Measurements from ENCODE around the gene SIRT1.
"Not testable (repeated sequence)": the region's sequence is repeated elsewhere in the genome, so short reads cannot be mapped to it uniquely, and the experiment has no call there.

SIRT1 gene

DNA sequence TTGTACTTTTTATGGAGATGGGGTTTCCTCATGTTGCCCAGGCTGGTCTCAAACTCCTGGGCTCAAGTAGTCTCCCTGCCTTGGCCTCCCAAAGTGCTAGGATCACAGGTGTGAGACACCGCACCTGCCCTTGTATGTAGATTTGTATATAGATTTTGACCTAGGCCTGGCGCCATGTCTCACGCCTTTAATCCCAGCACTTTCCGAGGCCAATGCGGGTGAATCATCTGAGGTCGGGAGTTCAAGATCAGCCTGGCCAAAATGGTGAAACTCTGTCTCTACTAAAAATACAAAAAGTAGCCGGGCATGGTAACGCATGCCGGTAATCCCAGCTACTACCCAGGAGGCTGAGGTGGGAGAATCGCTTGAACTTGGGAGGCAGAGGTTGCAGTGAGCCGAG is 7.0 kb upstream of the SIRT1 start:
- FAIRE-seq, result not testable (repeated sequence)

DNA sequence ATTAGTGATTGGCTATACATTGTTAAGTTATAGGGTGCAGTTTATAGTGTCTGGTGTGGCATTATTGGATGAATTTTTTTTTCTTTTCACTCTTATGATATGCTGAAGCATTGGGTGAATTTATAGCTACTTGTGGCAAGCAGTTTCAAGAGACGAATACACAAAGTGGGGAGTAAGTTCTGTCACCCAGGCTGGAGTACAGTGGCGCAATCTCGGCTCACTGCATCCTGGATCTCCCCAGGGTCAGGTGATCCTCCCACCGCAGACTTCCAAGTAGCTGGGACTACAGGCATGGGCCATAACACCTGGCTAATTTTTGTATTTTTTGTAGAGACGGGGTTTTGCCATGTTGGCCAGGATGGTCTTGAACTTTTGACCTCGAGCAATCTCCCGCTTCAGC is 6.3 kb upstream of the SIRT1 start:
- FAIRE-seq, result no peak

DNA sequence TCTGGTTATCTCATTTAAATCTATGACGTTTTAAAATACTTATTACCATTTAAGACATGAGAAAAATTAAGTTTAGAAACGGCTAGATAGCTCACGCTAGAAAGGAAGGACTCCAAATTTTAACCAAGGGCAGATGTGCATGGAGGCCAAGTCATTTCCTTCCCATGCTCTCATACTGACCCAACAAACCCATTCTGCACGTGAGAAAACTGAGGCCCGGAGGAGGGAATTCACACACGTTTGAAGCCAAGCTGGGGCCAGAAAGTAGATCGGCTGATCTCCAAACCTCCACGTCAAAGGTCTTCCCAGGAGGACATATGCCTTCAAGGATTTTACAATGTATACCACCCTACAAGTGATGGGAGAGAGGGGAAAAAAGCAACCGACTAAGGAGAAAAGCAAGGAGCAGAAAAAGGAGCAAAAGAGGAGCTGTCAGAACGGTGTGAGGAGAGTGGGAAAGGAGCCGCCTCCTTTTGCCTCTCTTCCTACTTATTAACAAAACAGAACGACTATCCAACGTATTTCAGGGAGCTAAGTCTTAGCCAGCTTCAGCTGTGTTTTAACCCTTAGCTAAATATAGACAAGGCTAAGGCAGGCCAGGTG is 645 bp upstream of the SIRT1 start:
- FAIRE-seq, result no peak

DNA sequence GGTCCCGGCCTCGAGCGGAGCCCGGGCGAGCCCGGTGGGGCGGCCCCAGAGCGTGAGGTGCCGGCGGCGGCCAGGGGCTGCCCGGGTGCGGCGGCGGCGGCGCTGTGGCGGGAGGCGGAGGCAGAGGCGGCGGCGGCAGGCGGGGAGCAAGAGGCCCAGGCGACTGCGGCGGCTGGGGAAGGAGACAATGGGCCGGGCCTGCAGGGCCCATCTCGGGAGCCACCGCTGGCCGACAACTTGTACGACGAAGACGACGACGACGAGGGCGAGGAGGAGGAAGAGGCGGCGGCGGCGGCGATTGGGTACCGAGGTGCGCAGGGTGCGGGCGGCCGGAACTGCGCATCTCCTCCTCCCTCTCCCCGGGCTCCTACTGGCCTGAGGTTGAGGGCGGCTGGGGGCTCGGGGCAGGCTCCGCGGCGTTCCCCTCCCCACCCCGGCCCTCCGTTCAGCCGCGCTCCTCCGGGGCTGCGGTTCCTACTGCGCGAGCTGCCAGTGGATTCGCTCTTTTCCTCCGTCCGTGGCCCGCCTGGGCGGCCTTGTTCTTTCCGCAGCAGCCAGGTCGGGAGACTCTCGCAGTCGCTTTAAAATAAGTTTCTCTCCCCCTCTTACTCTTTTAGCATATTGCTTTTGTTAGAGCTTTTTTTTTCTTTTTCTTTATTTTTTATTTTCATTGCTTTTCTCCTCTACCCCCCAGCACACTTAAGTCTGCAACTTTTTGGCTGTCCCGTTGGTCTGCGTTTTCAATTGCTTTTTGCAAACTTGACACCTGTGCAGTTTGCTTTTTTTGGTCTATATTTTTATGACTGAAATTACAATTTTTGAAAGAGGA is 600 bp downstream of the SIRT1 start:
- no peak for FAIRE-seq

DNA sequence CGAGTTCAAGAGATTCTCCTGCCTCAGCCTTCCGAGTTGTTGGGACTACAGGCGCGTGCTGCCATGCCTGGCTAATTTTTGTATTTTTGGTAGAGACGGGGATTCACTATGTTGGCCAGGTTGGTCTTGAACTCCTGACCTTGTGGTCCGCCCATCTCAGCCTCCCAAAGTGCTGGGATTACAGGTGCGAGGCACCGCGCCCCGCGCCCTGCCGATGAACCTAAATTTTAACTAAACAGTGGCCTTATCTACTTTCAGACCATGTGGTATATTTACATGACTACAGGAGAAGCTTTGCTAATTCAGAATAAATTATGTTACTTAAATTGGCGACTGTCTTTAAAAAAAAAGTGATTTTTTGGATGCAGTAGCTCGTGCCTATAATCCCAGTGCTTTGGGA is 9.2 kb downstream of the SIRT1 start:
- FAIRE-seq, result no peak

DNA sequence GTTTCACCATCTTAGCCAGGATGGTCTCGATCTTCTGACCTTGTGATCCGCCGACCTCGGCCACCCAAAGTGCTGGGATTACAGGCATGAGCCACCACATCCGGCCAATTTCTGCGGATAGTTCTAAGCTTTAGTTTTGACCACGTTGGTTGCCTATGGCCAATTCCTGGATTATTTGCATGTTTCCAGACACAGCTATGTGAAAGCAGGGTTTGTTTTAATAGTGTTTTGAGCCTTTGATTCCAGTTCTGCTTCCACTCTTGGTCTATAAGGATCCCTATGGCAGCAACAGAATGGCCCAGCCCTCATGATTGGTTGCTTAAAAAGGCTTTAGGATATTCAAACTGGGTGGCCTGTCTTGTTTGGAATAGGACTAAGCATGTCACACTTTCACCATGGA is 19.1 kb downstream of the SIRT1 start:
- no peak for FAIRE-seq

DNA sequence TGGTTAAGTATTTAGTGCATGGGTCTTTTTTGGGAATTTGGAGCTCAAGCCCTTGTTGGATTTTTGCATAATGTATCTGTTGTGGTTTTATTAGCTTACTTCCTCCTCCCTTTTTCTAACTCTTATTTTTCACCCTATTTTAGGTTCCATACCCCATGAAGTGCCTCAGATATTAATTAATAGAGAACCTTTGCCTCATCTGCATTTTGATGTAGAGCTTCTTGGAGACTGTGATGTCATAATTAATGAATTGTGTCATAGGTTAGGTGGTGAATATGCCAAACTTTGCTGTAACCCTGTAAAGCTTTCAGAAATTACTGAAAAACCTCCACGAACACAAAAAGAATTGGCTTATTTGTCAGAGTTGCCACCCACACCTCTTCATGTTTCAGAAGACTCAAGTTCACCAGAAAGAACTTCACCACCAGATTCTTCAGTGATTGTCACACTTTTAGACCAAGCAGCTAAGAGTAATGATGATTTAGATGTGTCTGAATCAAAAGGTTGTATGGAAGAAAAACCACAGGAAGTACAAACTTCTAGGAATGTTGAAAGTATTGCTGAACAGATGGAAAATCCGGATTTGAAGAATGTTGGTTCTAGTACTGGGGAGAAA is 28.0 kb downstream of the SIRT1 start:
- FAIRE-seq, result no peak

DNA sequence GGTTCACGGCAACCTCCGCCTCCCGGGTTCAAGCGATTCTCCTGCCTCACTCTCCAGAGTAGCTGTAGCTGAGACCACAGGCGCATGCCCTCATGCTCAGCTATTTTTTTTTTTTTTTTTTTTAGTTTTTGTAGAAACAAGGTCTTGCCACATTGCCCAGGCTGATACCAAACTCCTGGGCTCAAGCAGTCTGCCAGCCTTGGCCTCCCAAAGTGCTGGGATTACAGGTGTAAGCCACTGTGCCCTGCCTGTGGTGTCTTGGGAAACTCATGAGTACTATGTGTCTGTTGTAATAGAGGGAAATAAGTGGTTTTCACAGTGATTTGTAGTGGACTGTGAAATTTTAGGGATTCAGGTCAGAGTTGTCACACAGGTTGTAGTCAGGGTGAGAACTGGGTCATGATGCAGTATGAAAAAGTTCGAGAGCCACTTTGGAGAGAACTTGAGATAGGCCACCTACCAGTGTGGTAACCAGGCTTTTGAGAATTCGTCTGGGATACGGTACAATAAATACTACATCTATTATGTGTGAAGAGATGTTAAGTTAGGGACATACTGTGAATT is 30.4 kb downstream of the SIRT1 start:
- no peak for FAIRE-seq

DNA sequence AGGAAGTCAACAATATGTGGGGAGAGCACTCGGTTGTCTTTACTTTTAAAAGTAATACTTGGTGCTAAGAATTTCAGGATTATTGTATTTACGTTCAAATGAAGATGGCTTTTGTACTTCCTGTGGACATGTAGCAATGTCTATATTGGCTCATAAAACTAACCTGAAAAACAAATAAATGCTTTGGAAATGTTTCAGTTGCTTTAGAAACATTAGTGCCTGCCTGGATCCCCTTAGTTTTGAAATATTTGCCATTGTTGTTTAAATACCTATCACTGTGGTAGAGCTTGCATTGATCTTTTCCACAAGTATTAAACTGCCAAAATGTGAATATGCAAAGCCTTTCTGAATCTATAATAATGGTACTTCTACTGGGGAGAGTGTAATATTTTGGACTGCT is 32.7 kb downstream of the SIRT1 start:
- no peak for FAIRE-seq

DNA sequence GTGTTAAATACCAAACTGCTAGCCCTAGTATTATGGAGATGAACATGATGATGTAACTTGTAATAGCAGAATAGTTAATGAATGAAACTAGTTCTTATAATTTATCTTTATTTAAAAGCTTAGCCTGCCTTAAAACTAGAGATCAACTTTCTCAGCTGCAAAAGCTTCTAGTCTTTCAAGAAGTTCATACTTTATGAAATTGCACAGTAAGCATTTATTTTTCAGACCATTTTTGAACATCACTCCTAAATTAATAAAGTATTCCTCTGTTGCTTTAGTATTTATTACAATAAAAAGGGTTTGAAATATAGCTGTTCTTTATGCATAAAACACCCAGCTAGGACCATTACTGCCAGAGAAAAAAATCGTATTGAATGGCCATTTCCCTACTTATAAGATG is 33.2 kb downstream of the SIRT1 start:
- FAIRE-seq, result no peak

DNA sequence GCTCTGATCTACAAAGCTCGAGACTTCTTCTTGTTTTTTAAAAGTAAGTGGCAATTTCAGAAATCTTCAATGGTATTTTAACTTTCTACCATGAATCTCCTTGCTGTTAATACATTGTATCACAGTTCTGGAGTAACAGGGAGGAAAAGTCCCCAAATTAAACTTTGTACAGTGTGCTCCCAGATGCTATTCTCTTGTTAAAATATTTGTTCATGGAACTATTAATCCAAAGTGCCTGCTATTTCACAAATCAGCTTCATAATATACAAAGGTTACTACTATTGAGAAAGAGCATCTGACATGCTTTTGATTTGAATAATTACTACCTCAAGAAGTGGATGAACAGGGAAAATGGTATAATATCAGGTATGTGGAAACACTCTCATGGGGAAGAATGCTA is 36.6 kb downstream of the SIRT1 start:
- FAIRE-seq, result no peak

DNA sequence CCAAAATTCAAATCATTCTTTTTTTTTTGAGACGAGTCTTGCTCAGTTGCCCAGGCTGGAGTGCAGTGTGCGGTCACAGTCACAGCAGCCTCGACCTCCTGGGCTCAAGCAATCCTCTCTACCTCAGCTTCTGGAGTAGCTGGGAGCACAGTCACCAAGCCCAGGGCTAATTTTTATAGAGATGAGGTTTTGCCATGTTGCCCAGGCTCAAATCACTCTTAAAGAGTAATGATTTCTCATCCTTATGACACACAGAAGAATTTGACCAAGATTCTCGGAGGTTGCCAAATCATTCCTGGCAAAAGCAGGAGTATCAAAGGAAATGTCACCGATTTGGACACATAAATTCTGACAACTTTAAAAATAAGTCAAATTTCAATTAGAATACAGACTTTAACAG is 39.1 kb downstream of the SIRT1 start:
- FAIRE-seq, result no peak

DNA sequence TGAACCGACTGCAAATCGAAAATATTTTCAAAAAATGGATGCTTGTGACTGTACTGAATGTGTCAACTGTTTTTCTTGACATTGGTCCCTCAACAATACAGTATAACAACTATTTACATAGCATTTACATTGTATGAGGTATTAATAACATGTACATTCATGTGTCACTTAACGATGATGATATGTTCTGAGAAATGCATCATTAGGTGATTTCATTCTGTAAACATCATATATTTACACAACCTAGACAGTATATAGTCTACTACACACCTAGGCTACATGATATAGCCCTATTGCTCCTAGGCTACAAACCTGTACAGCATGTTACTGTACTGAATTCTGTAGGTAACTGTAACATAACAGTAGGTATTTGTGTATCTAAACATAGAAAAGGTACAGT is 39.7 kb downstream of the SIRT1 start:
- no peak for FAIRE-seq

DNA sequence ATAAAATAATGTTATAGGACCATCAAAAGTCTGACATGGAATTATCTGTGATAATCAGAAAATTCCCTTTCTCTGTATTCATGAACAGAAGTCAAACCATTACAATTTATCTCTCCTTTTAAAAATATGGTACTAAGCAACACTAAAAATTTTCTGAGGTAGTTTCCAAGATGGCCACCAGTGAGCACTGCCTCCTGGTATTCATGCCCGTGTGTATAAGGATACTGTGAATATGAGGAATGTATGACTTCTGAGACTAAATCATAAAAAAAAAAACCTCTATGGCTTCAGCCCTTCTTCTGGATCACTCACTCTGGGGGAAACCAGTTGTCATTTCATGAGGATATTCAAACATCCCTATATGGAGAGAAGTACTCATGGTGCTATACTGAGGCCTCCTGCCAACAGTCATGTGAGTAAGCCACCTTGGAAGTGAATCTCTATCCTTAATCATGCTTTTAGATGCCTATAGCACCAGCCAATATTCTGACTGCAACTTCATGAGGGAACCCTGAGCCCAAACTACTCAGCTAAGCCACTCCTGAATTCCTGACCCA is 41.1 kb downstream of the SIRT1 start:
- no peak for FAIRE-seq

DNA sequence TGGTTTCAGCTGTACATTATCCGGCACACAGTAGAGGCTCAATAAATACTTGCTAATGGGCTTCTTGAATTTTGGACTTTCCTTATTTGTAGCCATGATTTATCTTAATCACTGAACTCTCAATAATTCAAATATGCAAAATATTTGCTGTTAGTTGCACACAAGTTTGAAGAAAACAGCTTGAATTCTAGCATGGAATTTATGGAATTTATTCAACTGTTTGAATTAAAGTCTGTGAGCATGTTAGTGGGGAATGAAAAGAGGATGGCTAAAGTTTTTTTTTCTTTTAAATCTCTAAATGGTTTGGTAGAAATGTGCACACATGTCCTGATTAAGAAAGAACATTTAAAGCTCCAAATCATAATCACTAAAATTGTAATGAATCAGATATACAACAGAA is 42.5 kb downstream of the SIRT1 start:
- FAIRE-seq, result peak; percentile 49

DNA sequence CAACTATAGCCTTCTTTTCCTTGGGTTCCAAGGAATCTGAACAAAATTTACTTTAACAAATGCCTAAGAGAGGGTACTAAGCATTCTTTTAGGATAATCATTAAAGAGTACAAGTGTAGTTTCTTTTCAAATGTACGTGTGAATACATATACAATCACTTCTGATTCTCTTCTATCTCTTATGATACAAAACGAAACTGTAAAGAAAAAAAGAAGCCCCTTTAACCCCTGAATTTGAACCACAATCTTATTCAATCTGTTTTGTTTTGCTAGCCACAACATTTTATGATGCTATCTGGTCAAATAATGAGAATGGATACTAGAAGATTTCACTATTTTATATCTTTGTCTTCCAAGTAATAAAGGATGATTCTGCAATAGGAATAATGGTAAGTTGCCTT is 48.7 kb downstream of the SIRT1 start:
- peak; percentile 17 for FAIRE-seq

DNA sequence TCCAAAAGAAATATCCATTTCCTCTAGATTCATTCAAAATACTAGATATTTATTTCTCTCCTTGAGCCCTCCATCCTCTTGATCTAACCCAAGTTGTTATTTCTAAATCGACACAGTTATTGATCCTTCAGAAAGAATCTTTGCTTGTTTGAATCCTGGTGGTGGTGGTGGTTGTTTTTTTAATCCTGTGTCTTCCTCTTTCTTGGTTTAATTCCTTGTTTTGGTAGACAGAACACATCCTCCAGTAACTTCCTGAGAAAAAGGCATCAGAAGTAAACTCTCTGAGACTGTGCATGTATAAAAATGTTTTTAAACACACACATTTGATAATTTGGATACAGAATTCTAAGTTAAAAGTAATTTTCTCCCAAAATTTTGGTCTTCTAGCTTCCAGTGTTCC is 49.9 kb downstream of the SIRT1 start:
- FAIRE-seq, result no peak

DNA sequence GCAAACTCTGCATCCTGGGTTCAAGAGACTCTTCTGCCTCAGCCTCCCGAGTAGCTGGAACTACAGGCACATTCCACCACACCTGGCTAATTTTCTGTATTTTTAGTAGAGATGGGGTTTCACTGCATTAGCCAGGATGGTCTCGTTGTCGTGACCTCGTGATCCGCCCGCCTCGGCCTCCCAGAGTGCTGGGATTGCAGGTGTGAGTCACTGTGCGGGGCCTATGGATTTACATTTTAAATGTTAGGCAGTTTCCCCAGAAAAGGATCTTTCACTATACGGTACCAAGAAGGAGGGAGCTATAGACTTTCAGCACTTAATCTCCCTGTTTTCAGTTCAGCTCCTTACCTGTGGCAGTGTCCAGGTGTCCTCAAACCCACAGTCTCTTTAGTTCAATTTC is 50.8 kb downstream of the SIRT1 start:
- no peak for FAIRE-seq

DNA sequence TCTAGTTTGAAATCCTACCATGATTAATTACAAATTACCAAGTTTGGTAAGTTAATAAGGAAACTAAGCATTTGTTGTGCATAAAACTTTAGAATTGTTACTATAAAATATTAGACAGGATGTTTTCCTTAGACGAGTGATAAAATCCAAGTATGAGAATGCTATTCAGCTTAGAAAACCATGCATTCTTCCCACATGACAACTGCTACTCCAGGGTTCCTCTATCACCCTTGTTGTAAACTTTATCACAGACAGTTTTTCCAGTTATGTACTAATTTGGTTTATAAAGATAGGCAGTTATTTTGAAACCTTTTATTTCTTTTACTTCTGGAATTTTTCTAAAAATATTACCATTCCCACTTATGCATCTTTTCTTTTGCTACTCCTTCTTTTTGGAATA is 52.0 kb downstream of the SIRT1 start:
- FAIRE-seq, result no peak

DNA sequence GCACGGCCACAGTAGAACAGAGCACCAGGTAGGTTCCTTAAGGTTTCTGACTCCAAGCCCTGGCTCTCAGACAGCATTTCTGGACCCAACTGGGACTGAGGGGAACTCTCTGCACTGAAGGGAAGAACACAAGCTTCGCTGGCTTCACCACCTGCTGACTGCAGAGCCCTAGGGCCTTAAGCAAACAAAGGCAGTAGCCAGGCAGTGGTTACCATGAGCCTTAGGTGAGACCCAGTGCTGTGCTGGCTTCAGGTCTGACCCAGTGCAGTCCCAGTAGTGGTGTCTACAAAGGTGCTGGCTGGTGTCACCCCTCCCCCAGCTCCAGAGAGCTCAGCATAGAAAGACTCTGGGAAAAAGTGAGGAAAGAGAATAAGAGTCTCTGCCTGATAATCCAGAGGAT is 59.5 kb downstream of the SIRT1 start:
- FAIRE-seq, result no peak

DNA sequence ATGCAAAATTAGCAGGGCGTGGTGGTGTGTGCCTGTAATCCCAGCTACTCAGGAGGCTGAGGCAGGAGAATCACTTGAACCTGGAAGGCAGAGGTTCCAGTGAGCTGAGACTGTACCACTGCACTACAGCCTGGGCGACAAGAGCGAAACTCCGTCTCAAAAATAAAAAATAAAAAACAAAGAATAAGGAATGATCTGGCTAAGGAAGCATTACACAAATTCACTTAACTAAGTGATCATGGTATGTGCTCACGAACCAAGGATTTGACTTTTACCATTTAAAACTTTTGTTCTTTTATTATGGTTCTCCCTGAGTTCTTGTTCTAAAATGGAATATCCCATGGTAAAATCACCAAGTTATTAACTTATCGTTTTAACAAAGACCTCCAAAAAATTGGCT is 71.2 kb downstream of the SIRT1 start:
- FAIRE-seq, result no peak

DNA sequence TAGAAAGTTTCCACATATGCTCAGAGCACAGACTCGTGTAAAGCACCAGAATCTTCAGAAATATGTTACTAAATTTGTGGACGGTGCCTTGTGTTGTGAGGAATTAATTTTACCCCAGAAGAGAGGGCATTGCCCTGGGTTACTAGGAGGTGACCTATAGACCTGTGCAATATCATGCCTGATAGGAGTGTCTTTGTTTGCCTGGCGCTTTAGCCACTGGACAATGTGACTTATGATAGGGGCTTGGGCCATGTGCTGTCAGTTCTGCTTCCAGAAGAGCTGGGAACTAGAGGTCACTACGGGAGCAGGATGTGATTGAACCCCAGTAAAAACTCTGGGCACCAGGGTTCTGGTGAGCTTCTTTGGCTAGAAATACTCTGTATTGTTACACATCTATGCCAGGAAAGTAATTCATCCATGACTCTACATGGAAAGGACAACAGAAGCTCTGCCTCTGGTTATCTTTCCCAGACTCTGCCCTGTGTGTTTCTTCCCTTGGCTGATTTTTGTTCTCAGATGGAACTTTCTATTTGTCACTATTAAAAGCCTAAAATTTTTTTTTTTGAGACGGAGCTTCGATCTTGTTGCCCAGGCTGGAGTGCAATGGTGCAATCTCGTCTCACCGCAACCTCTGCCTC is 75.5 kb downstream of the SIRT1 start:
- FAIRE-seq, result no peak

DNA sequence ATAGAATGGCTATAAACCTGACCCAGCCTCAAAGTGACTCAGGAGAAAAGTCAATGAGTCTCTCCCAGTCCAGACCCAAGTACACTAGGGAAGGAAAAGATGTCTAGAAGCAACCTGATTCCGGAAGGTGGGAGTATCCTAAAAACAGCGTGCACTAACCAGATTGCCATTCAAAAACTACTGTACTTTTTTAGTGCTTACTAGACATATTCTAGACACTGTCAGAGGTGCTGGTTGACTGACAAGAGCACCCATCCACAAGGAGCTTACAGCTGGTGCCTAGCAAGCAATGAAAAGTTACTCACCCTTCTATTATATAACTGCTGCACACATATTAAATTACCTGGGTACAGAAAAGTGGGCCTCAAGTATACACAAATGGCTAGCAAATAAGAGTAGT is 81.0 kb downstream of the SIRT1 start:
- FAIRE-seq, result no peak

Measured in islet of Langerhans (tissue), 1 donor.